A673 (cell line): Measurements from ENCODE around the gene EHD4.

Source experiments
- CTCF ChIP-seq: fragments of 300-800, 200-600 bp; sonication (generic); conservative IDR thresholded peaks from 2 replicates; pipeline ENCODE4 v1.5.1; 2017; ENCODE audit warnings: low read depth, mild to moderate bottlenecking, antibody characterized with exemption, low read length, moderate library complexity, mixed read lengths
- EZH2 ChIP-seq: fragments of 200-600 bp; sonication (generic); IDR thresholded peaks from 2 replicates; pipeline ENCODE4 v1.6.1; 2017; ENCODE audit warnings: borderline replicate concordance, low read depth, mild to moderate bottlenecking, mixed read lengths, antibody characterized with exemption, low read length; ENCODE audit not compliant: poor library complexity, severe bottlenecking

- no peak for TF ChIP-seq CTCF
- TF ChIP-seq EZH2: no peak
Measured at GRCh38 chr15:41870689-41871081, 101.7 kb downstream of the EHD4 start.
